Ovary (tissue), 9 donors: ENCODE results near the gene SRPK3. TPM values are rescaled to one million over a fixed set of nuclear protein-coding genes. Genes with fewer than 3 reads are reported as not detected.

Source experiments
- DNase-seq, 5 donors: peaks; one replicate each; pipeline ENCODE4 v3.0.0-alpha.2; 2019 to 2020
- H3K27ac ChIP-seq, 2 donors: fragments of 200-600 bp; one replicate each; pipeline versions ENCODE4 v1.5.1 to v1.8.0; 2019 to 2022
- H3K27me3 ChIP-seq: fragments of 200-600 bp; one replicate; pipeline ENCODE4 v1.8.0; 2022
- H3K36me3 ChIP-seq: fragments of 200-600 bp; sonication (generic); one replicate; pipeline ENCODE4 v1.5.1; 2019
- H3K4me1 ChIP-seq: one replicate; pipeline ENCODE4 v1.8.1; 2013; ENCODE audit warnings: mild to moderate bottlenecking, moderate library complexity; ENCODE audit not compliant: insufficient read depth
- H3K4me3 ChIP-seq: fragments of 200-600 bp; sonication (generic); one replicate; pipeline ENCODE4 v1.5.1; 2017
- H3K9me3 ChIP-seq, 2 donors: fragments of 200-600 bp in 1 of 2; sonication (generic) in 1 of 2; one replicate each; pipeline versions ENCODE4 v1.5.1 to v1.8.1; 2013 to 2019; ENCODE audit warnings: mild to moderate bottlenecking in 1 of 2, moderate library complexity in 1 of 2
- EP300 ChIP-seq: sonication (generic); formaldehyde crosslinking; IDR thresholded peaks from one replicate; pipeline ENCODE4 v1.6.1; 2017; ENCODE audit warnings: antibody characterized with exemption
- POLR2A ChIP-seq: fragments of 450-650 bp; IDR thresholded peaks from one replicate; pipeline ENCODE4 v1.6.1; 2017; ENCODE audit warnings: antibody characterized with exemption, mild to moderate bottlenecking, moderate library complexity
- WGBS, 3 donors: extraction: QIAGEN DNeasy Blood & Tissue Kit in 1 of 3; methylation state at CpG; one replicate each; pipeline versions ENCODE4 v1.1.5 to v1.1.7; 2013 to 2017; 5-methylcytosine and 5-hydroxymethylcytosine counted together
- intact Hi-C, 4 donors: fragments of 100-400 bp; cut with DNase I; formaldehyde crosslinking; loops; one replicate each; pipeline versions ENCODE4 v1.11.0 to v1.15.1; 2022 to 2023
- polyA plus RNA-seq, 2 donors: library from polyadenylated mRNA; stranded (reverse); fragments of 200-250 nt in 1 of 2; fragments of 350-450 nt in 1 of 2; fragmentation: Illumina TruSeq in 1 of 2; extraction: RNeasy Lipid Tissue Mini Kit (QIAGEN cat#74804) in 1 of 2; gene quantifications; one replicate each; pipeline ENCODE4 v1.2.3, GENCODE V29; 2013 to 2014
- total RNA-seq, 7 donors: library from RNA; depleted of rRNA in 2 of 7; stranded (reverse); fragments of >200 nt in 2 of 7; fragmentation: NEBNext Ultra II Directional in 3 of 7; extraction: Animal tissue kit (Norgen Biotek cat#: 25700) in 3 of 7; gene quantifications; one replicate each; pipeline versions ENCODE4 v1.1.0 to v1.2.4, GENCODE V29; 2016 to 2023
- TF ChIP-seq, protein P1 (sequence below), 3 donors: fragments of 450-650 bp in 2 of 3; fragments of 200-600 bp in 1 of 3; IDR thresholded peaks; one replicate each; pipeline versions ENCODE4 v1.5.1 to v1.8.0; 2016 to 2022; ENCODE audit warnings: antibody characterized with exemption in 3 of 3, mild to moderate bottlenecking in 1 of 3
- donor health status: DM: no; HTN: no; CAD: no; lungs with moderate emphysema.
- donor health status: DM: no; HTN: no; CAD: no.
- donor health status: Bipolar disorder and iron deficiency.
- donor health status: DM: yes; HTN: yes; CAD: no.
- donor health status: DM: no; HTN: no; CAD: no.
- donor health status: DM: yes; HTN: yes; CAD: no.

Gene SRPK3
- total and polyA plus RNA-seq, 9 donors = 0.25 to 2.1 (median 1.4) TPM

DNA sequence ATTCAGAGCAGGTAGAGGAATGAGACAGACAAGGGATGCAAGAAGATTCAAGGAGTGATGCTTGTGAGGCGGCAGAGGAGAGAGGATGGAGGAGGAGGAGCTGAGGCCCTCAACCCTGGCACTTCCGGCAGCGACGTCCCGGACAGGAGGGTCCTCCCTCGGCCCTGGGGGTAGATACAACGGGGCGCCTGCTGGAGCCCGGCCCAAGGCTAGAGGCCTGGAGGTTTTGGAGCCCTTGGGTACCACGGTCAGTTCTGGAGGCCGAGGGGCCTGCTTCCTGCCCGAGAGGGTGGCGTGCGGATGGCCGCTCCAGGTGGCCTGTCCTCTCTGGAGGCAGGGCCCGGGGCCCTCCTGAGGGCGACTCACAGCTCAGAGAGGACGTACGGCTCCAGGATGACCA, 27.1 kb downstream of the SRPK3 start:
- Histone ChIP-seq H3K4me3 (no peak overlapping the region), H3K36me3 (no peaks in the 10 kb centered on the region), H3K27me3 (no peaks in the 10 kb centered on the region), H3K27ac (no peak overlapping the region), H3K9me3 (no peaks in the 10 kb centered on the region), H3K4me1 (no peaks in the 10 kb centered on the region)
- TF ChIP-seq POLR2A (no peak), EP300 (no peak)
- TF ChIP-seq, protein P1, sequence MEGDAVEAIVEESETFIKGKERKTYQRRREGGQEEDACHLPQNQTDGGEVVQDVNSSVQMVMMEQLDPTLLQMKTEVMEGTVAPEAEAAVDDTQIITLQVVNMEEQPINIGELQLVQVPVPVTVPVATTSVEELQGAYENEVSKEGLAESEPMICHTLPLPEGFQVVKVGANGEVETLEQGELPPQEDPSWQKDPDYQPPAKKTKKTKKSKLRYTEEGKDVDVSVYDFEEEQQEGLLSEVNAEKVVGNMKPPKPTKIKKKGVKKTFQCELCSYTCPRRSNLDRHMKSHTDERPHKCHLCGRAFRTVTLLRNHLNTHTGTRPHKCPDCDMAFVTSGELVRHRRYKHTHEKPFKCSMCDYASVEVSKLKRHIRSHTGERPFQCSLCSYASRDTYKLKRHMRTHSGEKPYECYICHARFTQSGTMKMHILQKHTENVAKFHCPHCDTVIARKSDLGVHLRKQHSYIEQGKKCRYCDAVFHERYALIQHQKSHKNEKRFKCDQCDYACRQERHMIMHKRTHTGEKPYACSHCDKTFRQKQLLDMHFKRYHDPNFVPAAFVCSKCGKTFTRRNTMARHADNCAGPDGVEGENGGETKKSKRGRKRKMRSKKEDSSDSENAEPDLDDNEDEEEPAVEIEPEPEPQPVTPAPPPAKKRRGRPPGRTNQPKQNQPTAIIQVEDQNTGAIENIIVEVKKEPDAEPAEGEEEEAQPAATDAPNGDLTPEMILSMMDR (IDR thresholded peaks at IDR 0.05) = no peak
- WGBS, 3 donors = 88 to 91% (median 88%) methylated on average over 19 of the region's 19 CpGs
- DNase-seq = no peak
- intact Hi-C loops = no loop called here

DNA sequence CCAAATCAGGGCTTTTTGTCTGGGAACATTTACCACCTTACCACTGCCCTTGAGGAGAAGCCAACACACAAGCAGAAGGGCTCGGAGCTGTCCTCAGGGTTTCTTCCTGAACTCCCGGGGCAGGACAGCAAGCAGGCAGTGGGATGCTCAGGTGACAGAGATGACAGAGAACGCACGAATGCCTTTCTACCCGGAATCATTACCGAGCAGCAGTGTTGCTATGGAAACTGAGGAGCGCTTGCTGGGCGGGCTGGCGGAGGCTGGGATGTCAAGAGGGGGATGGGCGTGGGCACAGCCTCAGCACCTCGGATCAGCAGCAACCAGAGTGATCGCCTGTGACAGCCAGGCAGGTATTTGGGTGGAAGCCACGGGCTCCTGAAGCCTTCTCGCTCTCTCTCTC, 31.4 kb downstream of the SRPK3 start:
- Histone ChIP-seq H3K4me1 (no peaks in the 10 kb centered on the region), H3K9me3 (no peaks in the 10 kb centered on the region), H3K4me3 (no peak overlapping the region), H3K27ac (no peak overlapping the region), H3K36me3 (no peaks in the 10 kb centered on the region), H3K27me3 (no peaks in the 10 kb centered on the region)
- no peak for TF ChIP-seq EP300
- no peak for TF ChIP-seq POLR2A
- TF ChIP-seq, protein P1 (IDR thresholded peaks at IDR 0.05) = no peak
- WGBS, 3 donors = 61 to 77% (median 71%) methylated on average over 14 of the region's 14 CpGs
- intact Hi-C loops = no loop called here
- no peak for DNase-seq

DNA sequence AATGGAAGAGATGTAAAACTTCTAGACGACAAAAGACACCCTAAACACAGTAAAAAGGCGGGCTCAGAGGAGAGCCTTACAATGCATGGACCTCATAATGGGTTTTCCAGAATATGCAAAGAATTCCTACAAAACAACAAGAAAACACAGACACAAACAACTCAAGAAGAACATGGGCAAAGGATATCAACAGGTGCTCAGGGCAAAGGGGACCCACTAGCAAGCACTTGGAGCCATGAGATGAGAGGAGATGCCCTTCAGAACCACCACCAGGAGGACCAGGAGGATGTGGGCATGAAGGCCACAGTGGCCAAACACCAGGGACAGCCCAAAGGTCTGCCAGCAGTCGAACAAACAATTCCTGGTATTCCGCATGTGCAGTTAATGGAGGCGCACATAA, 32.3 kb downstream of the SRPK3 start:
- no peak overlapping the region for H3K27ac ChIP-seq
- TF ChIP-seq EP300 = no peak
- no peak for TF ChIP-seq POLR2A
- TF ChIP-seq, protein P1 (IDR thresholded peaks at IDR 0.05) = no peak
- H3K36me3 ChIP-seq = no peaks in the 10 kb centered on the region
- no peak overlapping the region for H3K4me3 ChIP-seq
- no peaks in the 10 kb centered on the region for H3K9me3 ChIP-seq
- DNase-seq = no peak
- intact Hi-C loops = no loop called here
- WGBS, 3 donors = 85 to 89% (median 88%) methylated on average over 5 of the region's 5 CpGs
- no peaks in the 10 kb centered on the region for H3K27me3 ChIP-seq
- no peaks in the 10 kb centered on the region for H3K4me1 ChIP-seq

DNA sequence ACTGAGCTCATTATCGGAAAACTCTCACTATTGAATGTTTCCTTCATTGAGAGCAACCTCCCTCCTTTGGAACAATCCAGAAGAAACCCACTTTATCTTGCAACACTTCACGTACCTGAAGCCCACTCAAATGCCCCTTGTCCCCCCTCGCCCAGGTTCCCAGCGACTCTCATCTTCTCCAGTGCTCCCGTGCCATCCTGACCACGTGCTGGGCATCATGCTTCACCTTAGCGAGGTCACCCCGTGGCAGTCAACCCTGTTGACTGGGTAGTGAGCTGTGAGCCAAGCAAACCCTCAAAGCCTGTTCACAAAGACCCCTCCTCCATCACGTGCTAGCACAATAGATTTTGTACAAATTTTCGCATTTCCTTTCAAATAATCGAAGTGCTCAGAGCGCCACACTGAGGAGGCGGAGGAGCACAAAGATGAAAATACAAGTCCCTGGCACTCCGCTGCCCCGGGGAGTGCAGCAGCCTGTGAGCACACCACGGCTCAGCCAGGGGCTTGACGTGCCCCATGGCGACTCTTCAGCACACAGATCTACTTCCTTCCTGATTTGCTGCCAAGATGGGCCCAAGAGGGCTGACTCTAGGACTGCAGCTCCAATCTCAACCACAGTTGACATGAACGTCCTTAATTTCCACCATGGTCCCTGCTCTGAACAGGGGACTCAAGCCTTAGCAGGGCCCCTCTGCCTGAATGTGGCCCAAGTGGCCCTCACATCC, 33.9 kb downstream of the SRPK3 start:
- 76 to 83% (median 81%) methylated on average over 19 of the region's 19 CpGs for WGBS, 3 donors
- intact Hi-C loops = no loop called here
- no peaks in the 10 kb centered on the region for H3K4me1 ChIP-seq
- H3K27me3 ChIP-seq = no peaks in the 10 kb centered on the region
- no peaks in the 10 kb centered on the region for H3K36me3 ChIP-seq
- TF ChIP-seq POLR2A = no peak
- TF ChIP-seq, protein P1 (IDR thresholded peaks at IDR 0.05) = no peak
- no peak for TF ChIP-seq EP300
- no peak for DNase-seq
- no peak overlapping the region for H3K27ac ChIP-seq
- H3K4me3 ChIP-seq = no peak overlapping the region
- no peaks in the 10 kb centered on the region for H3K9me3 ChIP-seq
